Choroid plexus epithelial cell (primary cell): ENCODE measurements around the gene PCED1B.
"Not testable (repeated sequence)": the region's sequence is repeated elsewhere in the genome, so short reads cannot be mapped to it uniquely, and the experiment has no call there.

Experiments
- DNase-seq: peaks from one replicate; pipeline ENCODE4 v3.0.0-alpha.2; 2010; ENCODE audit warnings: low read depth
- H3K4me3 ChIP-seq: 2 replicates; pipeline ENCODE4 v1.5.1; 2011; ENCODE audit warnings: low read depth, mild to moderate bottlenecking, control low read depth, low read length, moderate library complexity
- CTCF ChIP-seq: conservative IDR thresholded peaks from 2 replicates; pipeline ENCODE4 v1.5.1; 2011; ENCODE audit warnings: low read depth, mild to moderate bottlenecking, control low read depth, inconsistent platforms, low read length, moderate library complexity

The PCED1B gene

DNA sequence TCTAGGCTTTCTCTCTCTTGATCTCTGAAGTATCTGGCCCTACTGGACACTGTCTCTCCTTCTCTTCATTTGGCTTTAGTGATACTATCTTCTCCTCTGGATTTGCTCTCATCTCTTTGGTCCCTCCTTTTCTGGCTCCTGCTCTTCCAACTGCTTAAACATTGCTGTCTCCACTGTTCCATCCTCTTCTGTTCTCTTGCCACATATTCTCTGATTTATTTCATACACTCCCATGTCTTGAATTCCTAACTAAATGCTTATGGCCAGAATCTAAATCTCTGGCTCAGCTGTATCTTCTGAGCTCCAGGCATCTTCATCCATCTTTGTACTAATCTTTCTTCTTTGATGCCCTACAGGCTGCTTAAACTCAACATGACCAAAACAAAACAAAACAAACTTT lies 25.5 kb upstream of the PCED1B start:
- H3K4me3 ChIP-seq: no peak overlapping the region
- no peak for TF ChIP-seq CTCF
- DNase-seq: no peak

- no peak overlapping the region for H3K4me3 ChIP-seq
- TF ChIP-seq CTCF: no peak
- DNase-seq: no peak
Measured at GRCh38 chr12:47054659-47055058, 24.8 kb upstream of the PCED1B start.

GRCh38 chr12:47055856-47056255 lies 23.6 kb upstream of the PCED1B start:
- DNase-seq: peak; percentile 27
- not testable (repeated sequence) for H3K4me3 ChIP-seq

- H3K4me3 ChIP-seq, DNase-seq: not testable (repeated sequence)
Measured at GRCh38 chr12:47056944-47057343, 22.5 kb upstream of the PCED1B start.

- DNase-seq, H3K4me3 ChIP-seq: not testable (repeated sequence)
Measured at GRCh38 chr12:47058640-47059039, 20.8 kb upstream of the PCED1B start.

- no peak for DNase-seq
- no peak for TF ChIP-seq CTCF
- H3K4me3 ChIP-seq: no peak overlapping the region
Measured at GRCh38 chr12:47065546-47065945, 13.9 kb upstream of the PCED1B start.

- H3K4me3 ChIP-seq: no peak overlapping the region
- TF ChIP-seq CTCF: no peak
- no peak for DNase-seq
Measured at GRCh38 chr12:47066278-47067025, 13.0 kb upstream of the PCED1B start.

DNA sequence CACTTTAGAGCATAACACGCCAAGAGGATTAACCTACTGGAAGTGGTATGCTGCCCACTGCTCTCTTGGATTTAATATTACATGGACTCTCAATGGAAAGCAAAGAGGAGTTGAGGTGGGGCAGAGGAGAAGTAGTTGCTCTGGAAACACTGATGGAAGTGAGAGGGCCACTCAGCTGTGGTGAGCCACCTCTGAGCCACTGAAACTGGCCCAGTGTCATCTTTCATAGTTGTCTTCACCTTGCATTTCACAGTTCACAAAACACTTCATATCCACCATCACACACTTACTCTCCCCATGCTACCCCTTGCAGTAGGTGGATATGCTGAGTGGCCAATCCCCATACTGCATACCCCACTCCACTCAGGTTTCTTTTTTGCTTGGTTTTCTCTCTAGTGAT lies 12.2 kb upstream of the PCED1B start:
- no peak for TF ChIP-seq CTCF
- no peak for DNase-seq
- no peak overlapping the region for H3K4me3 ChIP-seq

DNA sequence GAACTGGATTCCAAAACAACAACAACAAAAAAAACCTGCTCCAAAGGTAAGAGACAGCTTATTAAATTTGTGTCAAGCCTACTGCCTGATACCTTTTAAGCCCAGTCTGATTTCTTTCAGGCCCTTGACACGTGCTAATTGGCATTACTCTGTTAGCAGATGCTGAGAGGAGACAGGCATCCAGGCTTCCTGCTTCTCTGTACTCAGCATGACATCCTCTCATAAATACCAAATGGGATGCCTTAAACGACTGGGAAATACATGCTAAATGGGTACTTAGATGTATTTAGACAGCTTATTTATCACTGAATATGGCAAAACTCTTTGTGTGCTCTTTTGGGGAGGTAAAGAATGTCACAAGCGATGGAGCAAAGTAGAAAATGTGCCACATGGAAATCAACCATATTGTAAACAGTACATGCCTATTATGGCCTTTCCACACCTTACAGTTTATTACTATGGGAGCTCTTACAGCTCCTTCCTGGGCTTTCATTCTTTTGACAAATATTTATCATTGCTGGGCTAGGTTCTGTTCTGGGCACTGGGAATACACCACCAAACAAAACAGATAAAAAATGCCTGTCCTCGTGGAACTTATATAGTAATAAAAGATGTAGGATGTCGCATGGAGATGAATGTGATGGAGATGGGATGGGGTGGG lies 11.5 kb upstream of the PCED1B start:
- TF ChIP-seq CTCF: no peak
- peak; percentile 42 for DNase-seq
- no peak overlapping the region for H3K4me3 ChIP-seq
